Neural cell (in vitro differentiated cells): ENCODE results near the gene NEURL1. TPM values are rescaled to one million over a fixed set of nuclear protein-coding genes. Genes with fewer than 3 reads are reported as not detected.

Experiments
- H2AFZ ChIP-seq: fragments of 200-600, 300-800 bp; sonication (generic), shearing (Covaris generic); 2 replicates; pipeline ENCODE4 v1.6.0; 2014; ENCODE audit warnings: low read depth, mild to moderate bottlenecking, antibody characterized with exemption, low read length, moderate library complexity
- H3F3A ChIP-seq: fragments of 200-600 bp; shearing (Covaris generic); 2 replicates; pipeline ENCODE4 v1.6.1; 2016; ENCODE audit warnings: mild to moderate bottlenecking, moderate library complexity, mixed read lengths, antibody characterized with exemption, low read length; ENCODE audit not compliant: insufficient read depth, poor library complexity, severe bottlenecking
- H3K27ac ChIP-seq: fragments of 200-600, 300-800 bp; sonication (generic), shearing (Covaris generic); 2 replicates; pipeline ENCODE4 v1.5.1; 2014; ENCODE audit warnings: mild to moderate bottlenecking, low read length, moderate library complexity
- H3K27me3 ChIP-seq: fragments of 300-800, 200-600 bp; sonication (generic), shearing (Covaris generic); 2 replicates; pipeline ENCODE4 v1.6.0; 2014; ENCODE audit warnings: mild to moderate bottlenecking, low read depth, low read length, moderate library complexity; ENCODE audit not compliant: insufficient read depth
- H3K36me3 ChIP-seq: fragments of 300-800, 200-600 bp; sonication (generic), shearing (Covaris generic); 2 replicates; pipeline ENCODE4 v1.5.1; 2014; ENCODE audit warnings: mild to moderate bottlenecking, antibody characterized with exemption, low read length, moderate library complexity; ENCODE audit not compliant: insufficient read depth
- H3K4me2 ChIP-seq: fragments of 300-800, 200-600 bp; sonication (generic), shearing (Covaris generic); 2 replicates; pipeline ENCODE4 v1.6.0; 2014; ENCODE audit warnings: mild to moderate bottlenecking, low read length
- H3K4me3 ChIP-seq: fragments of 300-800, 200-600 bp; sonication (generic), shearing (Covaris generic); 2 replicates; pipeline ENCODE4 v1.5.1; 2014; ENCODE audit warnings: mild to moderate bottlenecking, low read length, moderate library complexity
- H3K79me2 ChIP-seq: fragments of 200-600 bp; shearing (Covaris generic); replicated peaks from 2 replicates; pipeline ENCODE4 v1.6.0; 2014; ENCODE audit warnings: mild to moderate bottlenecking, low read length, moderate library complexity; ENCODE audit not compliant: insufficient read depth
- H3K9ac ChIP-seq: fragments of 300-800, 200-600 bp; sonication (generic), shearing (Covaris generic); 2 replicates; pipeline ENCODE4 v1.6.1; 2016; ENCODE audit warnings: mild to moderate bottlenecking, low read length, mixed read lengths
- H3K9me2 ChIP-seq: fragments of 200-600 bp; shearing (Covaris generic); 2 replicates; pipeline ENCODE4 v1.6.1; 2016; ENCODE audit warnings: mild to moderate bottlenecking, low read length, mixed read lengths; ENCODE audit not compliant: insufficient read depth
- H3K9me3 ChIP-seq: fragments of 200-600, 300-800 bp; sonication (generic), shearing (Covaris generic); 2 replicates; pipeline ENCODE4 v1.6.1; 2016; ENCODE audit warnings: mild to moderate bottlenecking, mixed run types, low read length, moderate library complexity, mixed read lengths
- H4K20me1 ChIP-seq: fragments of 200-600 bp; shearing (Covaris generic); 2 replicates; pipeline ENCODE4 v1.6.1; 2016; ENCODE audit warnings: mild to moderate bottlenecking, mixed run types; ENCODE audit not compliant: insufficient read depth
- CTCF ChIP-seq: fragments of 450-650 bp; IDR thresholded peaks from 2 replicates; pipeline ENCODE4 v1.5.1; 2014; ENCODE audit warnings: antibody characterized with exemption, mild to moderate bottlenecking, moderate library complexity; ENCODE audit not compliant: poor library complexity, severe bottlenecking
- EP300 ChIP-seq: fragments of 450-650 bp; conservative IDR thresholded peaks from 2 replicates; pipeline ENCODE4 v1.6.1; 2014; ENCODE audit warnings: antibody characterized with exemption, mild to moderate bottlenecking, moderate library complexity; ENCODE audit not compliant: poor library complexity, severe bottlenecking
- EZH2 ChIP-seq: fragments of 200-600, 300-800 bp; shearing (Covaris generic), sonication (generic); IDR thresholded peaks from 2 replicates; pipeline ENCODE4 v1.6.1; 2014; ENCODE audit warnings: antibody characterized with exemption, low read length, borderline replicate concordance, mild to moderate bottlenecking; ENCODE audit not compliant: insufficient read depth, poor library complexity, severe bottlenecking
- POLR2AphosphoS5 ChIP-seq: IDR thresholded peaks from 2 replicates; pipeline ENCODE4 v1.6.1; 2012
- RAD21 ChIP-seq: fragments of 450-650 bp; conservative IDR thresholded peaks from 2 replicates; pipeline ENCODE4 v1.6.1; 2014; ENCODE audit warnings: antibody characterized with exemption, mild to moderate bottlenecking, moderate library complexity
- REST ChIP-seq: IDR thresholded peaks from 2 replicates; pipeline ENCODE4 v1.6.1; 2012; ENCODE audit warnings: borderline replicate concordance
- SMC3 ChIP-seq: fragments of 450-650 bp; conservative IDR thresholded peaks from 2 replicates; pipeline ENCODE4 v1.6.1; 2014; ENCODE audit warnings: antibody characterized with exemption, mild to moderate bottlenecking, moderate library complexity; ENCODE audit not compliant: poor library complexity
- TAF1 ChIP-seq: IDR thresholded peaks from 2 replicates; pipeline ENCODE4 v1.6.1; 2012; ENCODE audit warnings: low read depth
- polyA plus RNA-seq: library from polyadenylated mRNA; depleted of rRNA; stranded (reverse); fragments of >200 nt; gene quantifications from 2 replicates; pipeline ENCODE4 v1.2.3, GENCODE V29; 2014

NEURL1 gene
- polyA plus RNA-seq, 1 donor from 2014 or later = 12.3 TPM

GRCh38 chr10:103452506-103453230, 40.8 kb upstream of the NEURL1 start:
- Histone ChIP-seq H3K9me3 (no peaks in the 10 kb centered on the region), H3K9ac (no peak overlapping the region), H3F3A (no peaks in the 10 kb centered on the region), H4K20me1 (no peaks in the 10 kb centered on the region), H3K36me3 (no peaks in the 10 kb centered on the region), H3K4me3 (no peak overlapping the region), H2AFZ (no peak overlapping the region), H3K9me2 (no peaks in the 10 kb centered on the region), H3K27me3 (no peaks in the 10 kb centered on the region), H3K27ac (no peak overlapping the region), H3K79me2 (no peaks in the 10 kb centered on the region), H3K4me2 (no peak overlapping the region)
- no peak for TF ChIP-seq EP300
- no peak for TF ChIP-seq CTCF
- no peak for TF ChIP-seq EZH2
- no peak for TF ChIP-seq SMC3

GRCh38 chr10:103454026-103454425, 39.5 kb upstream of the NEURL1 start:
- no peaks in the 10 kb centered on the region for H3K9me2 ChIP-seq
- no peaks in the 10 kb centered on the region for H3K9me3 ChIP-seq
- TF ChIP-seq POLR2AphosphoS5 = no peak
- no peak for TF ChIP-seq CTCF
- no peak for TF ChIP-seq TAF1
- no peak for TF ChIP-seq RAD21
- no peak for TF ChIP-seq REST
- no peaks in the 10 kb centered on the region for H3K27me3 ChIP-seq
- H3K9ac ChIP-seq = no peak overlapping the region
- H3K4me3 ChIP-seq = no peak overlapping the region
- no peaks in the 10 kb centered on the region for H3K36me3 ChIP-seq
- no peaks in the 10 kb centered on the region for H4K20me1 ChIP-seq
- no peak overlapping the region for H3K27ac ChIP-seq
- no peaks in the 10 kb centered on the region for H3K79me2 ChIP-seq
- H3K4me2 ChIP-seq = no peak overlapping the region
- H3F3A ChIP-seq = no peaks in the 10 kb centered on the region
- H2AFZ ChIP-seq = no peak overlapping the region
